ENCODE measurements around the gene CRACDL.

DNA sequence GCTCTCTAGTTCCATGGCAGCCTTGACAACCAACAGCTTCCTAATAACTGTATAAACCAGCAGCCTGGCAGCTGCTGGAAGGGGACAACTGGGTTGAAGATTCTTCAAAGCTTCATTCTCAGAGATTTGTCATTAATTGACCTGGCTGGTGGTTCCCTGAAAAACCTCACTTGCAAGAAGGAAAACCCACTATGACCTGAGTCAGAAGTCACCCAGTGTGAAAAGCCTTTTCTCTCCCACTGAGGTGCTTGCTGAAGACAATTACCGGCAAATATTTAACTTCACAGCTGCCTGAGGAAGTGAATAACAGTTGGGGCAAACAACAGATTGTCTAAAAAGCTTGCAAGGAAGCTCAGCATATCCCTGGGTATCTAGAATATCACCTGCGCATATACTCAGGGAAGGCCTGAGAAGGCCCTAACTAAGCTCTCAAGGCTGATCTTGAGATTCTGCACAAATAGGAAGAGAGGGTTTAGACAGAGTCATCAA is 49.9 kb downstream of the CRACDL start:
- TF ChIP-seq CTCF (IDR thresholded peaks at IDR 0.05) (no peak), SMC3 (IDR thresholded peaks at IDR 0.05; ENCODE audit: low read depth, low read length) (no peak), TCF12 (IDR thresholded peaks at IDR 0.05) (no peak), MXI1 (IDR thresholded peaks at IDR 0.05; ENCODE audit: low read depth, low read length) (no peak)
- TF ChIP-seq, protein P1, sequence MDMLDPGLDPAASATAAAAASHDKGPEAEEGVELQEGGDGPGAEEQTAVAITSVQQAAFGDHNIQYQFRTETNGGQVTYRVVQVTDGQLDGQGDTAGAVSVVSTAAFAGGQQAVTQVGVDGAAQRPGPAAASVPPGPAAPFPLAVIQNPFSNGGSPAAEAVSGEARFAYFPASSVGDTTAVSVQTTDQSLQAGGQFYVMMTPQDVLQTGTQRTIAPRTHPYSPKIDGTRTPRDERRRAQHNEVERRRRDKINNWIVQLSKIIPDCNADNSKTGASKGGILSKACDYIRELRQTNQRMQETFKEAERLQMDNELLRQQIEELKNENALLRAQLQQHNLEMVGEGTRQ (IDR thresholded peaks at IDR 0.05; ENCODE audit: borderline replicate concordance, low read depth, low read length): no peak

Measured in SK-N-SH (cell line).